AG04450 (cell line): Measurements from ENCODE around the gene XRCC4. TPM values are rescaled to one million over a fixed set of nuclear protein-coding genes. Genes with fewer than 3 reads are reported as not detected.
A peak's percentile ranks its signal among the peaks of the same experiment; 100 is the strongest.

ENCODE experiments used
- CTCF ChIA-PET: fragments of 300-600, 350-600 bp; formaldehyde crosslinking; extraction: SDS; loops from one replicate; lab custom pipeline; 2022; ENCODE audit warnings: antibody characterized with exemption, inconsistent platforms; lab: Charles Lee
- POLR2A ChIA-PET: fragments of 350-600 bp; formaldehyde crosslinking; extraction: SDS; loops from one replicate; lab custom pipeline; 2021; ENCODE audit warnings: antibody characterized with exemption, inconsistent platforms; lab: Yijun Ruan, JAX
- DNase-seq: peaks from one replicate; pipeline ENCODE4 v3.0.0-alpha.2; 2011; ENCODE audit warnings: low read depth, low spot score
- H3K27ac ChIP-seq: one replicate; pipeline ENCODE4 v1.5.1; 2012; ENCODE audit warnings: low read depth, low read length, control low read depth
- H3K27me3 ChIP-seq: one replicate; pipeline ENCODE4 v1.6.0; 2012; ENCODE audit warnings: low read length; ENCODE audit not compliant: control insufficient read depth, insufficient read depth
- H3K4me3 ChIP-seq: 2 replicates; pipeline ENCODE4 v1.5.1; 2011; ENCODE audit warnings: mild to moderate bottlenecking, low read depth, low read length, control low read depth
- H3K9me3 ChIP-seq: 2 replicates; pipeline ENCODE4 v1.5.1; 2012; ENCODE audit warnings: low read length; ENCODE audit not compliant: control insufficient read depth, insufficient read depth
- CTCF ChIP-seq: IDR thresholded peaks from 2 replicates; pipeline ENCODE4 v1.5.1; 2011; ENCODE audit warnings: low read depth, low read length, control low read depth, inconsistent platforms
- polyA plus RNA-seq: library from polyadenylated mRNA; depleted of rRNA; stranded (reverse); fragments of >200 nt; gene quantifications from 2 replicates; pipeline ENCODE4 v1.2.3, GENCODE V29; 2011

Gene XRCC4
- polyA plus RNA-seq, 1 experiment: 4.2 TPM

GRCh38 chr5:83368319-83368718 is 291.0 kb downstream of the XRCC4 start:
- DNase-seq: peak; percentile 36
- no peak for TF ChIP-seq CTCF
- H3K27ac ChIP-seq: no peak overlapping the region
- H3K27me3 ChIP-seq: no peaks in the 10 kb centered on the region
- no peaks in the 10 kb centered on the region for H3K9me3 ChIP-seq
- no peak overlapping the region for H3K4me3 ChIP-seq
- ChIA-PET CTCF (no interaction called here), POLR2A (no interaction called here)

- Histone ChIP-seq H3K9me3 (no peaks in the 10 kb centered on the region), H3K27me3 (no peaks in the 10 kb centered on the region), H3K27ac (no peak overlapping the region), H3K4me3 (no peak overlapping the region)
- no peak for DNase-seq
- POLR2A ChIA-PET: no interaction called here
- CTCF ChIA-PET: interaction anchor here (0.6 kb wide), 1 partner anchor 1010 kb away, joined by 3 read pairs; no protein-coding TSS in a partner anchor
- no peak for TF ChIP-seq CTCF
Measured at GRCh38 chr5:83368835-83369234, 291.5 kb downstream of the XRCC4 start.

GRCh38 chr5:83370957-83371356 is 293.6 kb downstream of the XRCC4 start:
- no peaks in the 10 kb centered on the region for H3K9me3 ChIP-seq
- no peak overlapping the region for H3K4me3 ChIP-seq
- no peak overlapping the region for H3K27ac ChIP-seq
- POLR2A ChIA-PET: no interaction called here
- DNase-seq: no peak
- CTCF ChIA-PET: no interaction called here
- H3K27me3 ChIP-seq: no peaks in the 10 kb centered on the region
- TF ChIP-seq CTCF: no peak

GRCh38 chr5:83371726-83372125 is 294.4 kb downstream of the XRCC4 start:
- DNase-seq: no peak
- no peak for TF ChIP-seq CTCF
- no peak overlapping the region for H3K4me3 ChIP-seq
- no peaks in the 10 kb centered on the region for H3K9me3 ChIP-seq
- H3K27ac ChIP-seq: no peak overlapping the region
- no peaks in the 10 kb centered on the region for H3K27me3 ChIP-seq
- ChIA-PET POLR2A (no interaction called here), CTCF (no interaction called here)

- no peaks in the 10 kb centered on the region for H3K27me3 ChIP-seq
- TF ChIP-seq CTCF: no peak
- CTCF ChIA-PET: no interaction called here
- H3K27ac ChIP-seq: no peak overlapping the region
- no peak for DNase-seq
- H3K9me3 ChIP-seq: no peaks in the 10 kb centered on the region
- POLR2A ChIA-PET: no interaction called here
- no peak overlapping the region for H3K4me3 ChIP-seq
Measured at GRCh38 chr5:83374547-83374946, 297.2 kb downstream of the XRCC4 start.
